ENCODE results near the gene MGLL.
"Not testable (repeated sequence)": the region's sequence is repeated elsewhere in the genome, so short reads cannot be mapped to it uniquely, and the experiment has no call there.

MGLL gene

DNA sequence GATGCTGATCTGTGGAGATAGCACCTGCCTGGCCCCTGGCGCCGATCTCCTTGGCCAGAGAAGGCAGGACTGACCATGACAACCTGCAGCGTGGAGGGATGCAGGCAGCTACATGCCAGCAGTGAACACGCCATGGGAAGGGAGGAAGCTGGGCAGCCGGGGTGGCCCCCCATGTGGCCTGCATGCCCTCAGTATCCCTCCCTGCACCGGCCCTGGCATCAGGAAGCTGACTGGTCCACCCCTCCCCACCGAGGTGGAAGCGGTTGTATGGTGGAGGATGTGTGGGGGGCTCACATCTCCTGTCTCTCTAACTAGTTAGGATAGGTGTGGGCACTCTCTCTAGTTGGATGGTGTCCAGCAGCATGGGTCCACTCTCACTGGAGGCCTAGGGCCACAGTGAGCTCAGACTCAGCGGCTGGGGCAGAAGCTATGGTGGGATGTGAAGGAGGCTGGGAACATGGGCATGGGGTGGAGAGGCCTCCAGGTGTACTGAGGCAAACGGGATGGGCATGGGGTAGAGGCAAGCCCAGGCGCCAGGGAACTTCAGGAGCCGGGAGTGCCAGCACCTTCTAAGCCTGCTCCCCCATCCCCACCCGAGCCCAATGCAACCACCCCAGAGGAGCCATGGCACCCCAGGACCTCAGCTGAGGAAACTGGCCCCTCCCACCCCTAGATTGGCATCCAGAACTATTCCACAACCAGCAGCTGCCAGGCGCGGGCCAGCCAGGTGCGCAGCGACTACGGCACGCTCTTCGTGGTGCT lies 151.4 kb downstream of the MGLL start:
- no peak for DNase-seq

DNA sequence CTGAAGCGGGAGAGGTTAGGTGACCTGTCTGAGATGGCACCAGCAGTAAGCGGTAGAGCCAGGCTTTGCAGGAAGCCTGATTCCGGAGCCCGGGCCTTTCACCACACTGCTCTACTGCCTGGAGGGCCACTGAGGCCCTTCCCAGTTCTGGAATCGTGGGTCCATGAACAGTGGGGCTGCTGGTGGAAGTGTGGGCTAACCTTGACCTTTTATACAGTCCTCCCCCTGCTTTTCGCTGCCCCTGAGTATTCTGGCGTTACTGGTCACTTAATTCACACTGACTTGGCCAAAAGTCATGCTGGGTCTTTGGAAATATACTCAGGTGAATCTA lies 152.1 kb downstream of the MGLL start:
- DNase-seq, result no peak

- no peak for DNase-seq
Measured at GRCh38 chr3:127669541-127670228, 152.6 kb downstream of the MGLL start.

GRCh38 chr3:127668906-127669305 lies 153.4 kb downstream of the MGLL start:
- no peak for DNase-seq

GRCh38 chr3:127667119-127667681 lies 155.1 kb downstream of the MGLL start:
- DNase-seq, result no peak

GRCh38 chr3:127666676-127667075 lies 155.6 kb downstream of the MGLL start:
- no peak for DNase-seq

GRCh38 chr3:127665586-127665985 lies 156.7 kb downstream of the MGLL start:
- no peak for DNase-seq

GRCh38 chr3:127665165-127665564 lies 157.2 kb downstream of the MGLL start:
- no peak for DNase-seq

DNA sequence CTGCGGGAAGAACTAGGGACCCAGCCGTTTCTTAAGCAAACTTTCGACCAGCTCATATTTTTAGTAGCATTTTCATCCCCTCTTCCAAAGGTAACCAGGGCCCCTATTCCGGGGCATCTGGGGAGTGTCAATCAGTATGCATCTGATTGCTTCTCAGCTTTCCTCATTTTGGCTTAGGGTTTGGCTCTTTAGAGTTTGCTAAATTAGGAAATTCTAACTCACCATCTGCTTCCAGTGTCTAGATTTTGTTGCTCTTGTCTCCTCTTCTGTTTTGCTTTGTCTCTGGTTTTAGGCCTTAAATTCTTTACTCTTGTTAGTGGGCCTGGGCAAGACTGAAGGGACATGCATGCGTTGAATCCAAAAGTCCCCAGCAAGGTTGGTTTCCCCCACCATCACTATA lies 159.2 kb downstream of the MGLL start:
- DNase-seq, result no peak

DNA sequence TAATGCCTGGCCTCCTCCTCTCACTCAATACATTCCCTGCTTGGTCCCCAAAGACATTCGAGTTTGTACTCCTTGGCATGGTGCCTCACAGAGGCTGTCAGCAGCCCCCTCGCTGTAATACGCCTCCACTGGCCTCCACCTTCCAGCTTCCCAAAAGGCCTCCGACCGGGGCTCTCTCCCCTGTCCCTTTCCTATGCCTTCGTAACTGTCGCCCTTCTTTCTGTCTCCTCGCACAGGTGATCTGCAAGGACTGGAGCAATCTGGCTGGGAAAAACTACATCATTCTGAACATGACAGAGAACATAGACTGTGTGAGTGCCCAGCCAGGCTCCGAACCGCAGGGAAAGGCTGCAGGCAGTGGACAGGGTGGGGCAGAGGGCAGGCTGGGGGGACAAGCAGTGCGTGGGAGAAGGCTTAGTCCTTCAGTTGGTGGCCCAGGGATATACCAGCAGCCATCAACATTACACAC lies 160.3 kb downstream of the MGLL start:
- DNase-seq, result no peak

DNA sequence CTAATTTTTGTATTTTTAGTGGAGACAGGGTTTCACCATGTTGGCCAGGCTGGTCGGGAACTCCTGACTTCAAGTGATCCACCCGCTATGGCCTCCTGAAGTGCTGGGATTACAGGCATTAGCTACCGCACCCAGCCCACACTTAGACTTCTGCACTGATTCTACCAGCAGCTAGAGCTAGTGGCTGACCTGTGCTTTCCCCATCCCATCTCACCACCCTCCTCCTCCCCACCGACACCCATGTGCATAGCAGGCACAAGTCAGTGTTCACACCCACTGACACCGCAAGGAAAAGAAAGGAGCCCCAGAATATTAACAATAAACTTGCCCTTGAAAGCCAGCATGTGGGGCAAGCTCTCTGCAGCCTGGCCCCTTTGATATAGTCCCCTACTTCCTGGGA lies 160.7 kb downstream of the MGLL start:
- no peak for DNase-seq

GRCh38 chr3:127660621-127661251 lies 161.6 kb downstream of the MGLL start:
- no peak for DNase-seq

DNA sequence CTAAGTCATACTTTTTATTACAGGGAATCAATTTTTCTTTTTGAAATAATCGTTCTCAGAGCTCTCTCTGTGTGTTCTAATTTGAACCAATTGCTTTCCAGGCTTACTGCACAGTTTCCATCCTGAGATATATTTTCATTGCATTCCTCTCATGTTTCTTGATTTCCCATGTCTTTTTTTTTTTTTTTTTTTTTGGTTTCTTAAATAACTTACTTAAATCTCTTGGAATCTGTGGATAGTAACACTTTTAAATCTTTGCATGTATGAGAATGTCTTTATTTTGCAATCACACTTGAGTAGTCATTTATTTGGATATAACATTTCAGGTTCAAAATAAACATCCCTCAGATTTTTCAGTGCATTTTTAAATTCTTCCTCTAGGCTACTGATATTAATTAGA lies 164.1 kb downstream of the MGLL start:
- no peak for DNase-seq

DNA sequence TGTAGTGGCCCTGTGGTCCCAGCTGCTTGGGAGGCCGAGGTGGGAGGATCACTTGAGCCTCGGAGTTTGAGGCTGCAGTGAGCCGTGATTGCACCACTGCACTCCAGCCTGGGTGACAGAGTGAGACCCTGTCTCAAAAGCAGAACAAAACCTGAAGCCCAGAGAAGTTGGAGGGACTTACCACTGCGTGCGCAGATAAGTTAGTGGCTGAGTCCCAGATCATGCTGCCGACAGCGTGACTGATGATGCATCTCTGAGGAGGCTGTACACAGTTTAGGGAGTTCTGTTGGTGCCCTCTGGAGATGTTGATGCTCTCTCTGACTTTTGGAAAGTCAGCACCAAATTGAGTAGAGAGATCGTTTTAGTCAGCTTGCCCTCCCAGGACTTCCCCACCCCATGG lies 165.4 kb downstream of the MGLL start:
- no peak for DNase-seq

GRCh38 chr3:127655641-127656040 lies 166.7 kb downstream of the MGLL start:
- DNase-seq, result no peak

GRCh38 chr3:127654993-127655392 lies 167.3 kb downstream of the MGLL start:
- DNase-seq, result not testable (repeated sequence)

DNA sequence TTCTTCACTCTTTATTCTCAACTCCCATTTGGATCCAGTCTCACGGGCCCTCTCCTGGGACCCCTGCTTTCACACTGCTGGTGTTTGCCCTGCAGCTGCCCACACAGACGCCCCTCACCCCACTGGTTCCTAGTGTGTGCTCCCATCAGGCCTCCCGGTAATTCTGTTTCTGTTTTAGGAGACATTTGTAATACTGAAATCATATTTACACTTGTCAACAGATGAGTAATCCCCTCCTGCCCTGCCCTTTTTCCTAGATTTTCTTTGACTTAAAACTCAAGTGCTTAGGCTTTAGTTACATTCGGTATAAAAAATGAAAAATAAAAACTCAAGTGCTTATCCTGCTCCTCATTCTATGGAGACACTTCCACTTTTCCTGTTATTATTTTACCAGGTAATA lies 167.9 kb downstream of the MGLL start:
- DNase-seq, result no peak

DNA sequence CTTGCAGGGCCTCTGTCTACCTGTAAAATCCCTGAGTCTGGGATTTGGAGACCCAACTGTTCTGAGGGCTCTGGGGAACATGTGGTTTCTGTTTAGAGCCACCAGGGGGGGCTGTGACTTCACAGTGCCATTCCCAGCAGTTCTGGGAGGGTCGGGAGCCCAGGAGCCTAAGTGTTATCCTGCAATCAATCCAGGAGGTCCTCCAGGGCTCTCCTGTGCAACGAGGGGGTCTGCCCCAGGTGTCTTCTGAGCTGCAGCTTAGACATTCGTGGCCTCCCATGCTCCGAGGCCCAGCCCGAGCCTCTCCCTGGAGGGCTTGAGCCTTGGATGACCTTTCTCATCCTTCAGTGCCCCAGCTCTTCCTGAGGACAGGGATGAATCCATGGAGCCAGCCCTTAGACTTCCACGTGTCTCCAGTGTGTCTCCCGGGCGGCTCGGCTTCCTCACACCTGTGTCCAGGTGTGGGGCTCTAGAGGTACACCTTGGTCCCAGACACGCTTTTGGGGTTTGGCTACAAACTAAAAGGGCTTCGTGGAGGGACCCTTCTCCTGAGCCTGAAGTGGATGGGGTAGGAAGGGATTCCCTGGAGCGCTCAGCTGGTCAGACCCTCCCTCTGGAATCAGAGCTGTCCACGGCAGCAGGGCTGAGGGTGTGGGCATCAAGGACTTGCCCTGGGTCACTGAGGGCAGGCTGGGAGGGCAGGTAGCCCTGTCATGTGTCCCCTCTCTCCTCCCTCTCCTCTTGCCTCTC lies 169.9 kb downstream of the MGLL start:
- no peak for DNase-seq

DNA sequence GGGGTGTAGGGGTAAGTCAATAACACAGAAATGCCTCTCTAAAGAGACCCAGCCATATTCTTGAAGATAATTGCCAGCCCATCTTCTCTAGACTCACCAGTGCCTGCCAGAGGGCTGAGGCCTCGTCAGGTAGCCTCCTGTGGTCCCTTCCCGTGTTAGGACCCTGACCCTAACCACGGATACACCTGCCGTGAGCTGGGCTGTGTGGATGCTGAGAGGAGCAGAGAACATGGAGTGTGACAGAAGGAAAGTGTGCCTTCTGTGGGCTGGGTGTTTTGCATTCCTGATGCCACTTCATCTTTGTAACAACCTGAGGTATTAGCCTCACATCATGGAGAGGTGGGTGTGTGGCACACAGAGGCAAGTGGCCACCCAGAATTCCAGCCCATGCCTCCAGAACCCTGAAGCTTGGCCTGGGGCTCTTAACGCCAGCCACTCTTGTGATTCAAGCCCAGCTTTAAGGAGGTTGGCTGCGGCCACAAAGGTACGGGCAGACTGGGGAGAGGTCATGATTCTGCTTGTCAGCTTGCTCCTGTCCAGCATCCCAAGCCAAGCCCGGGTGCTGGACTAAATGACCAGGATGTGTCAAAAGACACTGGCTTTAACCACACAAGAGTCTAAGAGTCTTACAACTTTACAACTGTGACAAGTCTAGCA lies 170.7 kb downstream of the MGLL start:
- DNase-seq, result no peak

GRCh38 chr3:127650236-127650635 lies 172.1 kb downstream of the MGLL start:
- DNase-seq, result no peak

DNA sequence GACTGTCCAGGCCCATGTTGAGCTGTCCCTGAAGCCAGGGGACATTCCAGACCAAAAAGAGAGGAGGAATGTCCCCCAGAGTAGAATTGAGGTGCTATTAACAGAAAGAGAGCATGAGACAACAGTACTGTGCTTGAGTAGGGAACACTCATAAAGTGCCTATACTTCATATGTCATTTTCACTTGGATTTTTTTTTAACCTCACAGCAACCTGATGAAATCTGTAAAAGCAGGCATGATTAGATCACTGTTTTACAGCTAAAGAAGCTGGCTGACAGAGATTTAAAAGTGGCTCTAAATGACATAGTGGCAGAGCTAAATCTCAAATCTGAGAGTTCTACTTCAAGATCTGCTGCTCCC lies 174.5 kb downstream of the MGLL start:
- no peak for DNase-seq

DNA sequence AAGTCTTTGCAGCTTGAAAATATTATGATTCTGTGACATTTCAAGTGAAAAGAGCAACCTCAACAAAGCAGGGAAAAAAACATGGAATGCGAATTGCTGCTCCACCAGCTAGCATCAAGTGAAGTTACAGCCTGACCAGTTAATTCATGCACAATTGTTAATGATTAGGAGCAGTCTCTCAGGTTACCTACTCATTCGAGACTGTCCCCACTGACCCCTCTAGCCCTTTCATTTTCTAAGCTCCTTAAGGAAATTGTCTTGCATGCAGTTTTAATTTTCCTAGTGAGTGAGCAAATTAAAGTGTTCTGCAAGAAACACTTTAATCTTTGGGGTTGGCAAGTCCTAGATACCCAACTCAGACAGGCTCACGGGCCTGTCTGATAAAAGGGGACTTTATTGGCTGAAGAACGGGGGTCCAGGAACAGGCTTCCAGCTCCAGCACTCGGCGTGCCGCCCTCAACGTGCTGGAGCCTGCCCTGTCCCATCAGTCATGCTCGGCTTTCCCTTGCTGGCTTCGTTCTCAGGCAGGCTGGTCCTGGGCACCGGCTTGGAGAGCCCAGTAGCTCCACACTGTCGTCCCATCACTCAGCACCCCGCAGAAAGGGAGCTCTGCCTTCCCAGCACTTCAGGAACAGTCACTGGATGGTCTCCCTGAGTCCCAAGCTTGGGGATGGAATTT lies 175.0 kb downstream of the MGLL start:
- no peak for DNase-seq

Data from stimulated activated CD4-positive, alpha-beta T cell treated with anti-CD3 and anti-CD28 coated beads, Interleukin-2, amount 100 ng/mL, for 48 hours (primary cell).